Smooth muscle cell of trachea (primary cell): ENCODE data around the gene ZNF12. TPM values are rescaled to one million over a fixed set of nuclear protein-coding genes. Genes with fewer than 3 reads are reported as not detected.

ENCODE experiments used
- total RNA-seq: library from RNA; depleted of rRNA; stranded (reverse); fragments of >200 nt; gene quantifications from 2 replicates; pipeline ENCODE4 v1.2.1, GENCODE V29; 2014

Gene ZNF12
- total RNA-seq: 18.9 and 19.6 TPM in 2 replicates

GRCh38 chr7:6706666-6707407 lies at the start of gene ZNF12:
TSS of gene ZNF12 (minus strand) at chr7:6706947. CDS start at chr7:6705173, 1,774 bp downstream.

GRCh38 chr7:6753964-6754363 lies 47.2 kb upstream of the ZNF12 start, which contains the start of gene RSPH10B2:
TSS of gene RSPH10B2 (plus strand) at chr7:6754103. CDS start at chr7:6757678, 3,575 bp downstream.

Other genes starting within 250 kb of the ZNF12 start
- gene KDELR2, start 222.8 kb downstream of the ZNF12 start, total RNA-seq: 198 and 213 TPM in 2 replicates
- gene GRID2IP, start 155.5 kb downstream of the ZNF12 start, total RNA-seq: 0.15 TPM in 1 of 2 replicates, not detected in the other
- gene ZDHHC4, start 129.5 kb downstream of the ZNF12 start, total RNA-seq: 59.9 and 77.7 TPM in 2 replicates
- gene INTS15, start 116.9 kb downstream of the ZNF12 start, total RNA-seq: 6.3 and 11.4 TPM in 2 replicates
- 0.15 and 1.5 TPM in 2 replicates for gene ZNF853, start 91.3 kb downstream of the ZNF12 start, total RNA-seq
- gene ZNF316, start 69.6 kb downstream of the ZNF12 start, total RNA-seq: 14.1 and 28.6 TPM in 2 replicates
- under 0.01 and 0.66 TPM in 2 replicates for gene RSPH10B2, start 47.2 kb upstream of the ZNF12 start, total RNA-seq
- 19.0 and 41.2 TPM in 2 replicates for gene CCZ1B, start 119.3 kb upstream of the ZNF12 start, total RNA-seq